RPMI7951 (cell line): Measurements from ENCODE around the gene MEF2C. TPM values are rescaled to one million over a fixed set of nuclear protein-coding genes. Genes with fewer than 3 reads are reported as not detected.
"Not testable (repeated sequence)": the region's sequence is repeated elsewhere in the genome, so short reads cannot be mapped to it uniquely, and the experiment has no call there.

Source experiments
- DNase-seq: peaks from one replicate; pipeline ENCODE4 v3.0.0-alpha.2; 2012; ENCODE audit warnings: low read depth
- total RNA-seq: library from RNA; depleted of rRNA; stranded (reverse); fragments of >200 nt; shearing (Covaris generic); gene quantifications from 2 replicates; pipeline ENCODE4 v1.2.3, GENCODE V29; 2014

Gene MEF2C
- total RNA-seq, 1 experiment from 2014 or later, result 32.1 TPM

DNA sequence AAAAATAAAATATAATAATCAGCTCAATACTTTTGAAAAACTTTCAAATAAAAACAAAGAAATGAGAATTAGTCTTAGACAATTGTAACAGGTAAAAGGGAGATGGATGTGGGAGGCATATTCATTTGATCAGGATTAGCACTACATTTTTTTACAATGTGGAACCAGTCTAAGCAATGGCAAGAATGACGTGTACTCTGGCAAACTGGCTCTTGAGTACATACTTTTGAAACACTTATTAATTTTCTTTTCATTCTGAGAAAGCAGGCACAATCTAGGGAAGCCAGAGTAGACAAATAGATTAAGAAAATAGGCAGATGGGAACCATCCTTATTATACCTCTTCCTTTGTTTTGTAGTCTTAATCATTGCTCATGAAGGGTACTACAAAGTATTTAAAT, 79.7 kb downstream of the MEF2C start:
- DNase-seq, result no peak

DNA sequence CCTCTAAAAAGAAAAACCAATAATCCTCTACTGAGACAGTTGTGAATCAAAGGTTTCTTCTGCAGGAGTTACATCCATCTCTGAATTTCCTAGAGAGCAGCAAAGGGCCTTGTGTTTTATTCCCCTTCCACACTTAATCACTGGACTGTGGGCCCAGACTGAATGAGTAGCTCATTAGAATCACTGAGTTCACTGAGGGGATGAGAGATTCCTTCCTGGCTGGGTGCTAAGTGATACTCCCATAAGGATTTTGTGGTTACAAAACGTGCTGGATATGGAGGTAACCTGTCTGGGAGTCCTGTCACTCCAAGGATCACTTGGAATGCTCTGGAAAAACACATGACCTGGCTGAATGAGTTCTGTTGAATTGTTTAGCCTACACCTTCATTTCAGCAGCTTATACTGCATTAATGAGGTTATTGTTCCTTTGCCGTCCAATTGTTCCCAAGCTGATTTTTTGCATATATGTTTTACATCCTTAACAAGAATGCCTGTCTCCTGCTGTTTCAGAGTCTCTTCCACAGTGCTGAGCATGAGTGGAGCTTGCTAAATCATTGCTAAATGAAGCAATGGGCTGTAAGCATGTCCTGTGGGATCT, 82.9 kb downstream of the MEF2C start:
- no peak for DNase-seq

DNA sequence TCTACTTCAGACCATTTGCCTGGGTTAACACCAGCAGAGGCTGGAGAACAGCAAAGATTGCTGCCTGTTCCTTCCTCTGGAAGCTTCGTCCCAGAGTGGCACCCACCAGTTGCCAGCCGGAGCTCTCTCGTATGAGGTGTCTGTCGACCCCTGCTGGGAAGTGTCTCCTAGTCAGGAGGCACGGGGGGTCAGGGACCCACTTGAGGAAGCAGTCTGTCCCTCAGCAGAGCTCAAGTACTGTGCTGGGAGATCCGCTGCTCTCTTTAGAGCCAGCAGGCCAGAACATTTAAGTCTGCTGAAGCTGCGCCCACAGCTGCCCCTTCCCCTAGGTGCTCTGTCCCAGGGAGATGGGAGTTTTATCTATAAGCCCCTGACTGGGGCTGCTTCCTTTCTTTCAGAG, 84.1 kb downstream of the MEF2C start:
- not testable (repeated sequence) for DNase-seq

GRCh38 chr5:88793797-88794196, 89.2 kb downstream of the MEF2C start:
- DNase-seq, result not testable (repeated sequence)

- DNase-seq, result peak; percentile 50
Observed at GRCh38 chr5:88792144-88792840, 90.7 kb downstream of the MEF2C start.

DNA sequence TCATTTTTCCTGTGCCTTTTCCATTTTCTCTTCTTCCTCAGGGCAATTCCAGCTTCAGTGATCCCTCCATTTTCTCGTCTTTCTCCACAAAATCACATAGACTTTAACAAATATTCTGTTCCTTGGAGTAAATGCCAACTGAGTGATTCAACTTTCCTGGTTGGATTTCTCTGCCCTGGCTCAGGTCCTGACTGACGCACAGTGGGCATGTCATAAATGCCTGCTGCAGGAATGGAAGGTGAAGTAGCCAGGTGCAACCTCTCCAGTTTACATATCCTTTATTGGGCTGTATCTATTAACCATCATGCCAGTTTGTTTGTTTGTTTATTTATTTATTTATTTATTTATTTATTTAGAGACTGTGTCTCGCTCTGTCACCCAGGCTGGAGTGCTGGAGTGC, 95.1 kb downstream of the MEF2C start:
- DNase-seq, result no peak

DNA sequence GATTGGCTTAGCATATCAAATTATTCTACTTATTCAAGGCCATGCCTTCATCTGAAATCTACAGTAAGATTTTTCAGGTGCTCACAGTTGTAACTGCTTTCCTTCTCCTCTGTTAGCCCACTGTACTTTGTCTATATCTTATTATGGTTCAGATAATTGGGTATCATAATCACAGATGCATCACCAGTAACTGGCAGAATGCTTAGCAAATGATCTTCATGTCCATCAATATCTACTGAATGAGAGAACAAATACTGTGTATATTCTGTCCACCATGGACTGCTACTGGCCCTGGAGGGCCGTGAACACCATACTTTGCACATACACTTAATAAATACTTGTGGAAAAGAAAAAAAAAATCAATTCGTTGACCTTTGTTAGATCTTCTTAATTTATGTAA, 96.2 kb downstream of the MEF2C start:
- DNase-seq, result no peak

- DNase-seq, result peak; percentile 98
Observed at GRCh38 chr5:88785746-88786565, 97.0 kb downstream of the MEF2C start.

DNA sequence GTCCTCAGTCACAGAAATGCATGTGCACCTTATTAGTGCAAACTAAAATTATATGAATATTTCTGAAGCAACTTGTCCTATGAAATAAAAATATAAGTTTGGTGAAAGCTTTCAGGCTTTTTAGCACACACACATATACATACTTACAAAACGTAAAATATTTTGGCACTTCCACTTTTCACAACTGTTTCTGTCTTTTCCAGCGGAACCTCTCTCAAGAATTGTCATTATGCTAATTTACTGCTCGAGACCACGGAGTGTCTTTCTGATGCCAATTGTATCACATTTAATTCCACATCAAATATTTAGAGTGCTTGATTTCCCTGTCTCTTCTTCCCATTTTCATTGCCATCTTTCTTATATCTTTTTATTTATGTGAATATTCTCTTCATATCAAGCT, 100.4 kb downstream of the MEF2C start:
- no peak for DNase-seq

- no peak for DNase-seq
Observed at GRCh38 chr5:88780736-88781135, 102.2 kb downstream of the MEF2C start.

DNA sequence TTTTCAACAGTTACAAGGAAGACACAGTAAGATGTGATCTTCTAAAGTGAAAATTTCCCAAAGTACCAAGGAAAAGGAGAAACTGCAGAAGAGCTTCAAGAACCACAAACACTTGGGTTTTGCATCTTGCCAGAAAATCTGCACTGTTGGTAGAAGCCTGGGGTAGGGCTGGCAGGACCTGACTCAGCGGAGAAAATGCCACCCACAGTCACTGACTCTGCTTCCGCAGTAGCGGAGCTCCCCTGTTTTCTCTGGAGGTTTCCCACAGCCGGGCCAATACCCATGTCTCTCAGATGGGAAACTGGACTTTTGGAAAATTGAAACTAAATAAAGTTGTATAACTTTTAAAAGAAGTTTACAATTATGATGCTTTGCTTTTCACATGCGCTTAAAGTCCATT, 104.2 kb downstream of the MEF2C start:
- DNase-seq, result no peak

DNA sequence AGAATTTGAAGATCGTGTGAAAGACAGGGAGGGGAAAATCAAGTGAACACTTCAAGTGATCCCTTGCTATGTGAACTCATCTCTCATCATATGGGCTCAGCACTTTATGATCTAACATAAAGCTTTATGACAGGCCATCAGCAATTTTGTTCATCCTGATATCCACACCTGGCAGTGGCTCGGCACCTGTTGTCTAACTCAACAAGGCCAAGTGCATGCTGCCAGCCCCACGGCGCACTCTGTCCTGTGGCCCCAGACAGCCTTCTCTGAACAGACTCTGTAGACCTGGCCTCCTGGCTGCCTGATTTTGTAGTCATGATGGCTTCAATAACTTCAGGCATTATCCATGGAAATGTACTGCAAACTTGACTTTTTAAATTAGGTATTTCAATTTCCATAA, 106.3 kb downstream of the MEF2C start:
- no peak for DNase-seq

GRCh38 chr5:88772831-88773230, 110.2 kb downstream of the MEF2C start:
- DNase-seq, result no peak

GRCh38 chr5:88772047-88772446, 110.9 kb downstream of the MEF2C start:
- no peak for DNase-seq

DNA sequence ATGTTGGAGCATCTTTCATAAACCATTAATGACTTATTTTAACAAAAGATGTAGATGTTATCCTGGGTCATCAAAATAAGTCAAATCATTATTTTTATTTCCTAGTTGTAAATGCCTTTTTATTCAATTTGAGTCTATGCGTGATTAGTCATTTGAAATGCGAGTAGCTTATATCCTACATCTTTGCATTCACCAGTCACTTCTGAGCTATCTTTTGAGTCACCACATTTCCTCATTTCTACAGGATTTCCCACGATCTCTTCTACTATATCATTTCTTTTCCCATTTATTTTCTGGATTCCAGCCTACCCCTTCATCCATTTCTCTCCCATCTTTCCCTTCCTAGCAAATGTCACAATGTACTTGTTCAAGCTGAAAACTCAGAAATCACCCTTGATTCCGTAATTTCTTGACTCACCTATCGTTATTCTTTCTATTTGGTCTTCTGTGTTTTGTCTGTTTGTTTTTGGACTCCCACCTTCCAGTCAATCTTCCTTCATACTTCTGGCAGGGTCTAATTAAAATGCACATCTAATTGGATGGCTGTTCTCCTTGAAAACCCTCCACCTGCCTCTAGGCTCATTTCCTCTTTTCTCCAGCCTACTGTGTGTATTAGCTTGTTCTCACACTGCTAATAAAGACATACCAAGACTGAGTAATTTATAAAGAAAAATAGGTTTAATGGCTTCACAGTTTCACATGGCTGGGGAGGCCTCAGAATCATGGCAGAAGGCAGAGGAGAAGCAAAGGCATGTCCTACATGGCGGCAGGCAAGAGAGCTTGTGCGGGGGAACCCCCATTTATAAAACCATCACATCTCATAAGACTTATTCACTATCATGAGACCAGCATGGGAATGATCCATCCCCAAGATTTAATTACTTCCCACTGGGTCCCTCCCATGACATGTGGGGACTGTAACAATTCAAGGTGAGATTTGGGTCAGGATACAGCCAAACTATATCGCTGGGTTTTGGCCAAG, 112.4 kb downstream of the MEF2C start:
- no peak for DNase-seq

- DNase-seq, result peak; percentile 40
Observed at GRCh38 chr5:88769165-88769564, 113.8 kb downstream of the MEF2C start.

GRCh38 chr5:88768411-88768810, 114.6 kb downstream of the MEF2C start:
- DNase-seq, result no peak

DNA sequence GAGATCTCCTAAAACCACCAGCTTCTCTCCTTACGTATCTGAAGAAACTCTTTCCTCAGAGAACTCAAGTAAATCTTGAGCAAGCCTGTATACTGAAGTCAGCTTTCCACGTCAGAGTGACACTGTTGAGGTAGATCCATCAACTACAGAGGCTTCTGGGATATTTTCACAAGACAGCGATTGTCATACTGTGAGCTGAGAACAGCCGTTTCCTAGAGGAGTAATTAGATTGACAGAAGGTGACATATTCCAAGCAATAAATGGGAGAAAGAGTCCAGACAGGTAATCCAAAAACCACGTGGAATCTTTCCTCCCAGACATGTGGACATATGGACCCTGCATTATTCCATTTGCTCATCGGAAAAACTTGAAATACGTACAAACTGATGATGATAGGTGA, 117.2 kb downstream of the MEF2C start:
- DNase-seq, result no peak

DNA sequence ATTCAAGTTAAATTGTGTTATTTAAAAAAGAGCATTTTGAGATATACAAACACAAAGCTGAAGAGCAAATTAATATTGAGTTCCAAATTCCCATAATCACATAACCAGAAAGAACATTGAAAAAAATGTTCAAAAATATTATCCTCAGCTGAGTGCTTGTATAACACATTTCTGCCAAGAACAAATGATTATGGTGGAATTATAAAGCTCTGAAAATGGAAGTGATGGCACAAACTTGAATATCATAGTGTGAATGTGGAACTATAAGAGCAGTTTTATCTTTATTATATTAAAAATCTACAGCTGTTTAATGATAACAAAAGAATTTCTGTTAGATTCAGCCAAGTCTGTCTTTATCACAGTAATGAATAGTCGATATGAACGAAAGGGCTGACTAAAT, 117.8 kb downstream of the MEF2C start:
- no peak for DNase-seq

- DNase-seq, result no peak
Observed at GRCh38 chr5:88761939-88762338, 121.0 kb downstream of the MEF2C start.

- DNase-seq, result peak; percentile 21
Observed at GRCh38 chr5:88761269-88761850, 121.6 kb downstream of the MEF2C start.
